PC-3 (cell line): ENCODE data around the gene RASAL2. TPM values are rescaled to one million over a fixed set of nuclear protein-coding genes. Genes with fewer than 3 reads are reported as not detected.

Experiments
- ATAC-seq: fragments of 200-7000 bp; cut with Tn5 transposase; 2 replicates; pipeline ENCODE4 v1.9.1; 2020; ENCODE audit warnings: mild to moderate bottlenecking, moderate library complexity
- BruUV-seq: library from RNA; stranded (reverse); fragments of 400-500 nt; replicated peaks from 2 replicates; lab custom pipeline; 2021; lab: Mats Ljungman, UMichigan
- CTCF ChIA-PET: fragments of 300-600 bp; sonication (Branson Sonifier 250); formaldehyde crosslinking; loops from one replicate; lab custom pipeline; 2022; ENCODE audit warnings: antibody characterized with exemption; lab: Charles Lee
- POLR2A ChIA-PET: fragments of 300-600 bp; sonication (Branson Sonifier 250); formaldehyde crosslinking; loops from one replicate; lab custom pipeline; 2022; ENCODE audit warnings: antibody characterized with exemption; ENCODE audit not compliant: unreplicated experiment; lab: Charles Lee
- DNase-seq: peaks from one replicate; pipeline ENCODE4 v3.0.0-alpha.2; 2015
- H2AFZ ChIP-seq: fragments of 300-600 bp; sonication (generic); 2 replicates; pipeline ENCODE4 v1.6.0; 2016; ENCODE audit warnings: antibody characterized with exemption, low read length
- H3F3A ChIP-seq: fragments of 300-600 bp; sonication (generic); one replicate; pipeline ENCODE4 v1.6.0; 2017; ENCODE audit warnings: antibody characterized with exemption, low read length, control low read depth, mild to moderate bottlenecking; ENCODE audit not compliant: unreplicated experiment
- H3K27ac ChIP-seq: fragments of 300-600 bp; sonication (generic); 2 replicates; pipeline ENCODE4 v1.5.1; 2016; ENCODE audit warnings: mild to moderate bottlenecking, low read length
- H3K27me3 ChIP-seq: fragments of 300-600 bp; sonication (generic); 2 replicates; pipeline ENCODE4 v1.6.1; 2016; ENCODE audit warnings: low read length, mixed read lengths
- H3K36me3 ChIP-seq: fragments of 300-600 bp; sonication (generic); 2 replicates; pipeline ENCODE4 v1.6.1; 2016; ENCODE audit warnings: low read depth, mixed run types, low read length, mixed read lengths
- H3K4me1 ChIP-seq: fragments of 300-600 bp; sonication (generic); 2 replicates; pipeline ENCODE4 v1.5.1; 2016; ENCODE audit warnings: low read length; ENCODE audit not compliant: insufficient read depth
- H3K4me2 ChIP-seq: fragments of 300-600 bp; sonication (generic); 2 replicates; pipeline ENCODE4 v1.6.0; 2016; ENCODE audit warnings: low read length
- H3K4me3 ChIP-seq: fragments of 300-600 bp; sonication (generic); 2 replicates; pipeline ENCODE4 v1.5.1; 2016; ENCODE audit warnings: mild to moderate bottlenecking, low read length, mixed read lengths
- H3K79me2 ChIP-seq: fragments of 300-600 bp; sonication (generic); 2 replicates; pipeline ENCODE4 v1.6.1; 2017; ENCODE audit warnings: low read length, mixed read lengths
- H3K9ac ChIP-seq: fragments of 300-600 bp; sonication (generic); 2 replicates; pipeline ENCODE4 v1.6.0; 2016; ENCODE audit warnings: mild to moderate bottlenecking, low read length
- H3K9me2 ChIP-seq: fragments of 300-600 bp; sonication (generic); replicated peaks from 2 replicates; pipeline ENCODE4 v1.6.1; 2016; ENCODE audit warnings: mixed run types, low read length, mixed read lengths
- H3K9me3 ChIP-seq: fragments of 300-600 bp; sonication (generic); 2 replicates; pipeline ENCODE4 v1.6.1; 2016; ENCODE audit warnings: low read length, mixed read lengths
- H4K20me1 ChIP-seq: fragments of 300-600 bp; sonication (generic); 2 replicates; pipeline ENCODE4 v1.6.1; 2016; ENCODE audit warnings: low read length, mixed read lengths
- CTCF ChIP-seq: fragments of 300-600 bp; sonication (generic); conservative IDR thresholded peaks from 2 replicates; pipeline ENCODE4 v1.5.1; 2017; ENCODE audit warnings: antibody characterized with exemption, low read depth, mild to moderate bottlenecking, low read length
- EZH2 ChIP-seq: fragments of 300-600 bp; sonication (generic); IDR thresholded peaks from one replicate; pipeline ENCODE4 v1.6.1; 2017; ENCODE audit warnings: antibody characterized with exemption, mild to moderate bottlenecking, low read length; ENCODE audit not compliant: unreplicated experiment
- EZH2phosphoT487 ChIP-seq: fragments of 300-600 bp; sonication (generic); IDR thresholded peaks from 2 replicates; pipeline ENCODE4 v1.6.1; 2018; ENCODE audit warnings: mild to moderate bottlenecking, antibody characterized with exemption, low read length, borderline replicate concordance
- intact Hi-C: fragments of 100-400 bp; cut with micrococcal nuclease; formaldehyde crosslinking; loops from 2 replicates; pipeline ENCODE4 v1.9.0; 2023
- total RNA-seq: library from RNA; depleted of rRNA; stranded (reverse); fragments of >200 nt; gene quantifications from 2 replicates; pipeline ENCODE4 v1.2.3, GENCODE V29; 2014

Gene RASAL2
- total RNA-seq, 1 experiment from 2014 or later: 7.9 TPM

DNA sequence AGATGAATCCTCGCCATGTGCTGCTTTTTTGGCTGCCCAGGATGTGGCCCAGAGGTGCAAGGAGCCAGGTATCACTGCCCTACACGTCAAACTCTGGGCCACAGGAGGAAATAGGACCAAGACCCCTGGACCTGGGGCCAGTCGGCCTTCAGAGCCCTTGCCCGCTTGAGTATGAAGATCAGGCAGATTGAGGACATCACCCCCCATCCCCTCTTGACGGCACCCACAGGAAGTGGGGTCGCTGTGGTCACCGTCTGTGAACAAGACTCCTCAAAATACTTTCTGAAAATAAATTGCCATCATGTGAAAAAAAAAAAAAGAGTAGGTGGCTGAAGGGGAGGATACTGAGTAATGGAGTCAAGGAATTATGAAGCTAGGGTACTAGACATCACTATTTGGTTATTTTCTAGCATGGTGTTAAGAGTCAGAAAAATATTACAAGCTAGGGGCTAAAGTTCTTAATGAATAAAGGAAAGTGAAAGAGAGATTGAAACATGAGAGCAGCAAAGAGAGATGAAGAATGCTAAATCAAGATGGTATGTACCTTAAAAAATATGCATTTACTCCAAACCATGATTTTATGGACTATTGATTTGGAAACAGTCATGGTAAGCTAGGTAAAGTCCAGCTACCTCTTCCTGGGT is 318.0 kb downstream of the RASAL2 start:
- intact Hi-C loops: loop anchor here (10.0 kb wide), 1 partner anchor 67 kb away; no protein-coding TSS in a partner anchor
- ChIA-PET POLR2A (no interaction called here), CTCF (no interaction called here)
- ATAC-seq (no peak), DNase-seq (no peak)
- H3K27ac ChIP-seq: no peak overlapping the region
- H3K4me3 ChIP-seq: no peak overlapping the region
- no peaks in the 10 kb centered on the region; the same call in 1 of the 2 replicates for H3K9me3 ChIP-seq
- no peaks in the 10 kb centered on the region for H3K79me2 ChIP-seq
- BruUV-seq: no TSS peak
- no peaks in the 10 kb centered on the region for H3K27me3 ChIP-seq
- no peak overlapping the region for H3K4me2 ChIP-seq
- H3K4me1 ChIP-seq: no peaks in the 10 kb centered on the region
- H3K9me2 ChIP-seq: no peaks in the 10 kb centered on the region
- H2AFZ ChIP-seq: no peak overlapping the region
- no peaks in the 10 kb centered on the region for H4K20me1 ChIP-seq
- TF ChIP-seq EZH2phosphoT487 (no peak), CTCF (no peak), EZH2 (no peak)
- H3F3A ChIP-seq: no peaks in the 10 kb centered on the region
- peaks cover 4% of the 10 kb centered on the region; the same call in 1 of the 2 replicates for H3K36me3 ChIP-seq
- no peak overlapping the region for H3K9ac ChIP-seq

DNA sequence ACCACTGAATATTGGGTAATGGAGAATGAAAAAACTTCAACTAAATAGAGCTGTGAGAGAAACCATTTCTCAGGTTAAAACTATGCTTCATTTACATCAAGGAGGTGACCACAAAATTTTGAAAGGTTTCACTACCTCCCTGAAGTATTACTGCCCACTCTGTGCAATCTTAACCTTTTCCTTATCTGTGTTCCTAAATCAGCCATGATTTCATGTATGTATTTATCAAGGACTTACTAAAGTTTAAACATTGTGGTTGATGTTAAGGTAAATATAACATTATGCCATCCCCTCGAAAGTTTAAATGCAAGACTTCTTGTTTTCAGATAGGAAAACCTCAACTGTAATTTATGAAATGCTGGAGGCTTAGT is 318.5 kb downstream of the RASAL2 start:
- TF ChIP-seq EZH2phosphoT487: no peak
- no peak for TF ChIP-seq EZH2
- TF ChIP-seq CTCF: no peak
- ChIA-PET CTCF (no interaction called here), POLR2A (no interaction called here)
- Histone ChIP-seq H3K27ac (no peak overlapping the region), H3K9me3 (no peaks in the 10 kb centered on the region; the same call in 1 of the 2 replicates), H3K9me2 (no peaks in the 10 kb centered on the region), H3K4me2 (no peak overlapping the region), H4K20me1 (no peaks in the 10 kb centered on the region), H3K79me2 (no peaks in the 10 kb centered on the region), H3K4me3 (no peak overlapping the region), H3K36me3 (peaks cover 4% of the 10 kb centered on the region; the same call in 1 of the 2 replicates), H3K4me1 (peaks cover 2% of the 10 kb centered on the region), H3K9ac (no peak overlapping the region), H3K27me3 (no peaks in the 10 kb centered on the region), H2AFZ (no peak overlapping the region), H3F3A (no peaks in the 10 kb centered on the region)
- intact Hi-C loops: loop anchor here (10.0 kb wide), 1 partner anchor 68 kb away; no protein-coding TSS in a partner anchor
- no TSS peak for BruUV-seq
- no peak for ATAC-seq
- peak; percentile 1 for DNase-seq

DNA sequence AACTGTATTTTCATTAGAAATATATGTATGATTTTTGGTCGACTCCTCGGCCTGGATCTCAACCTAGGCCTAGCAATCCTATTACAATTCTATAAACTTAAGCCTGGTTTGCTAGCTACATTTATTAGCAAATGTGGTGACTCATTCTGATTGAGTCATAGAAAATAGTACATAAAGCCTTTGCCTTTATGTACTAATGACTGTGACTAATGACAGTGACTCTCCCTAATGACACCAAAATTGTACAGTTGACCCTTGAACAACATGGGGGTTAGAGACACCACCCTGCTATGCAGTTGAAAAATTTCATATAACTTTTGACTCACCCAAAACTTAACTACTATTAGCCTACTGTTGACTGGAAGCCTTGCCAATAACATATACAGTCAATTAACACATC is 324.0 kb downstream of the RASAL2 start:
- no peaks in the 10 kb centered on the region for H3F3A ChIP-seq
- H2AFZ ChIP-seq: no peak overlapping the region
- peak overlapping the region; percentile 55 for H3K4me2 ChIP-seq
- no peak overlapping the region for H3K4me3 ChIP-seq
- peaks cover 4% of the 10 kb centered on the region; the same call in 1 of the 2 replicates for H3K36me3 ChIP-seq
- ATAC-seq: peak; percentile 98
- no peaks in the 10 kb centered on the region; the same call in 1 of the 2 replicates for H3K9me3 ChIP-seq
- H3K27me3 ChIP-seq: no peaks in the 10 kb centered on the region
- peak overlapping the region; percentile 81 for H3K27ac ChIP-seq
- no peaks in the 10 kb centered on the region for H4K20me1 ChIP-seq
- BruUV-seq: no TSS peak
- ChIA-PET CTCF (no interaction called here), POLR2A (no interaction called here)
- TF ChIP-seq EZH2 (no peak), CTCF (no peak), EZH2phosphoT487 (no peak)
- peak overlapping the region; percentile 35 for H3K9ac ChIP-seq
- no peaks in the 10 kb centered on the region for H3K9me2 ChIP-seq
- peak; percentile 96 for DNase-seq
- peaks cover 16% of the 10 kb centered on the region for H3K4me1 ChIP-seq
- no peaks in the 10 kb centered on the region for H3K79me2 ChIP-seq
- intact Hi-C loops: loop anchor here (5.0 to 10.0 kb wide), 2 partner anchors 44 to 73 kb away; no protein-coding TSS in a partner anchor
